Sigmoid colon (tissue), 7 donors: Measurements from ENCODE around the gene RAG1. TPM values are rescaled to one million over a fixed set of nuclear protein-coding genes. Genes with fewer than 3 reads are reported as not detected.

Experiments
- DNase-seq: peaks from one replicate; pipeline ENCODE4 v3.0.0-alpha.2; 2019
- H3K27ac ChIP-seq, 4 donors: fragments of 200-600 bp; sonication (generic); one replicate each; pipeline ENCODE4 v1.5.1; 2016 to 2019; ENCODE audit warnings: mild to moderate bottlenecking in 1 of 4
- H3K27me3 ChIP-seq, 3 donors: fragments of 200-600 bp; sonication (generic); one replicate each; pipeline ENCODE4 v1.5.1; 2019; ENCODE audit warnings: mild to moderate bottlenecking in 1 of 3
- H3K36me3 ChIP-seq, 4 donors: fragments of 200-600 bp; sonication (generic); one replicate each; pipeline ENCODE4 v1.5.1; 2016 to 2019
- H3K4me1 ChIP-seq, 4 donors: fragments of 200-600 bp; sonication (generic); one replicate each; pipeline ENCODE4 v1.5.1; 2017 to 2019
- H3K4me3 ChIP-seq, 4 donors: fragments of 200-600 bp; sonication (generic); one replicate each; pipeline ENCODE4 v1.5.1; 2017 to 2019; ENCODE audit warnings: mild to moderate bottlenecking in 2 of 4, moderate library complexity in 1 of 4
- H3K9me3 ChIP-seq, 4 donors: fragments of 200-600 bp in 3 of 4; sonication (generic) in 3 of 4; one replicate each; pipeline versions ENCODE4 v1.5.1 to v1.6.1; 2013 to 2019
- EP300 ChIP-seq, 4 donors: sonication (generic); formaldehyde crosslinking; IDR thresholded peaks; one replicate each; pipeline ENCODE4 v1.6.1; 2017; ENCODE audit warnings: antibody characterized with exemption in 4 of 4
- POLR2A ChIP-seq, 2 donors: fragments of 450-650 bp; IDR thresholded peaks; one replicate each; pipeline ENCODE4 v1.6.1; 2016; ENCODE audit warnings: antibody characterized with exemption in 2 of 2, mild to moderate bottlenecking in 2 of 2, moderate library complexity in 2 of 2
- POLR2AphosphoS5 ChIP-seq, 4 donors: sonication (generic); formaldehyde crosslinking; IDR thresholded peaks; one replicate each; pipeline ENCODE4 v1.6.1; 2017; ENCODE audit warnings: antibody characterized with exemption in 4 of 4
- WGBS, 2 donors: extraction: QIAGEN DNeasy Blood & Tissue Kit; methylation state at CpG; one replicate each; pipeline ENCODE4 v1.1.7; 2013; 5-methylcytosine and 5-hydroxymethylcytosine counted together
- intact Hi-C: fragments of 100-400 bp; cut with DNase I; formaldehyde crosslinking; loops from one replicate; pipeline ENCODE4 v1.15.1; 2023
- polyA plus RNA-seq, 3 donors: library from polyadenylated mRNA; stranded (reverse); fragments of 200-250 nt; gene quantifications; one replicate each; pipeline ENCODE4 v1.2.3, GENCODE V29; 2013
- total RNA-seq, 4 donors: library from RNA; depleted of rRNA; stranded (reverse); fragments of >200 nt; gene quantifications; one replicate each; pipeline ENCODE4 v1.1.0, GENCODE V29; 2016
- TF ChIP-seq, protein P1 (sequence below), 4 experiments: fragments of 450-650 bp in 3 of 4; fragments of 200-600 bp in 1 of 4; IDR thresholded peaks; one replicate each; pipeline ENCODE4 v1.5.1; 2016 to 2019; ENCODE audit warnings: antibody characterized with exemption in 4 of 4, mild to moderate bottlenecking in 3 of 4, moderate library complexity in 2 of 4
- donor health status: healthy with polysubstance abuse.
- donor health status: Bipolar disorder and iron deficiency.
- donor health status: healthy.

The RAG1 gene
- total RNA-seq (under 1 TPM; 0.41 to 0.83 (median 0.69) TPM), polyA plus RNA-seq (1 to 10 TPM in 1 of 3 donors, under 1 TPM in 2; 0.22 to 1.6 (median 0.60) TPM)

DNA sequence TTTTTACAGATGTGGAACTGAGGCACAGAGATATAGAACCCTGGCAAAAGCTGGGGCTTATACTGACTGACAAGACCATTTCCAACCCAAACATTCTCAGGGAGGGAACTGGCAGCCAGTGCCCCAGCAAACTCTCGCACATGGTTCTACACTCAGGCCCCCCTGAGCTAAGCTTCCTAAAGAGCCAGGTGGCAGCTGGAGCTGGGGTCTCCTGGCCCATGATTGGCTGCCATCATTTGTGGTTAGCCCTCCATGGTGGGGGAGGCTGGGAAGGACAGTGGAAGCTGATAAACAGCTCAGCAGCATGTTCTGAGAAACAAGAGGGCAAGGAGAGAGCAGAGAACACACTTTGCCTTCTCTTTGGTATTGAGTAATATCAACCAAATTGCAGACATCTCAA is at the start of gene RAG1:
Gene RAG1, plus strand, starts transcription at position 314 of the 400 bp plus-strand sequence. CDS start 5,298 bp downstream, outside the sequence.
- Histone ChIP-seq H3K9me3 (no peaks in the 10 kb centered on the region), H3K4me1 (peaks cover 0 to 8% (median 7%) of the 10 kb centered on the region in 4 donors)

DNA sequence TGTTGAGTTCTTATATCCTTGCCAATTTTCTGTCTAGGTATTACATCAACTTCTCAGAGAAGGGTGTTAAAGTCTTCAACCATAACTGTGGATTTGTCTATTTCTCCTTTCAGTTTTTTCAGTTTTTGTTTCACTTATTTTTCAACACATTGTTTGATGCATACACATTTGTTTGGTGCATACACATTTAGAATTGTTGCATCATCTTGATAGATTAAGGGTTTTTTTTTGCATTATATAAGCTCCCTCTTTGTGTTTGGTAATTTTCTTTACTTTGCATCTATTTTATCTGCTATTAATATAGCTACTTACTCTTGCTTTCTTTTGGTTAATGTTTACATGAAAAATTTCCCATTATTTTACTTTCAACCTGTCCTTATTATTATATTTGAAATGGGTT is 37.0 kb upstream of the RAG1 start:
- H3K27me3 ChIP-seq: no peaks in the 10 kb centered on the region
- DNase-seq: no peak
- TF ChIP-seq, protein P1, sequence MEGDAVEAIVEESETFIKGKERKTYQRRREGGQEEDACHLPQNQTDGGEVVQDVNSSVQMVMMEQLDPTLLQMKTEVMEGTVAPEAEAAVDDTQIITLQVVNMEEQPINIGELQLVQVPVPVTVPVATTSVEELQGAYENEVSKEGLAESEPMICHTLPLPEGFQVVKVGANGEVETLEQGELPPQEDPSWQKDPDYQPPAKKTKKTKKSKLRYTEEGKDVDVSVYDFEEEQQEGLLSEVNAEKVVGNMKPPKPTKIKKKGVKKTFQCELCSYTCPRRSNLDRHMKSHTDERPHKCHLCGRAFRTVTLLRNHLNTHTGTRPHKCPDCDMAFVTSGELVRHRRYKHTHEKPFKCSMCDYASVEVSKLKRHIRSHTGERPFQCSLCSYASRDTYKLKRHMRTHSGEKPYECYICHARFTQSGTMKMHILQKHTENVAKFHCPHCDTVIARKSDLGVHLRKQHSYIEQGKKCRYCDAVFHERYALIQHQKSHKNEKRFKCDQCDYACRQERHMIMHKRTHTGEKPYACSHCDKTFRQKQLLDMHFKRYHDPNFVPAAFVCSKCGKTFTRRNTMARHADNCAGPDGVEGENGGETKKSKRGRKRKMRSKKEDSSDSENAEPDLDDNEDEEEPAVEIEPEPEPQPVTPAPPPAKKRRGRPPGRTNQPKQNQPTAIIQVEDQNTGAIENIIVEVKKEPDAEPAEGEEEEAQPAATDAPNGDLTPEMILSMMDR (IDR thresholded peaks at IDR 0.05): no peak
- TF ChIP-seq POLR2A (IDR thresholded peaks at IDR 0.05) (no peak), POLR2AphosphoS5 (IDR thresholded peaks at IDR 0.05) (no peak), EP300 (IDR thresholded peaks at IDR 0.05) (no peak)
- intact Hi-C loops: no loop called here
- H3K4me1 ChIP-seq: no peaks in the 10 kb centered on the region
- no peaks in the 10 kb centered on the region for H3K9me3 ChIP-seq
- H3K36me3 ChIP-seq: no peaks in the 10 kb centered on the region
- no peak overlapping the region for H3K27ac ChIP-seq
- H3K4me3 ChIP-seq: no peak overlapping the region

More for the DNA sequence above, at the start of gene RAG1:
- no peak within 1 kb of the TSS for H3K4me3 ChIP-seq
- TF ChIP-seq, protein P1 (IDR thresholded peaks at IDR 0.05): no peak
- TF ChIP-seq POLR2A (IDR thresholded peaks at IDR 0.05): no peak
- TF ChIP-seq POLR2AphosphoS5 (IDR thresholded peaks at IDR 0.05): no peak
- intact Hi-C loops: no loop called here
- H3K36me3 ChIP-seq: no peaks in the 10 kb centered on the region
- no peak within 1 kb of the TSS for H3K27ac ChIP-seq
- H3K27me3 ChIP-seq: no peaks in the 10 kb centered on the region
- WGBS, 2 donors: 82 to 98% methylated on average over 1 of the region's 1 CpG
- DNase-seq: no peak

DNA sequence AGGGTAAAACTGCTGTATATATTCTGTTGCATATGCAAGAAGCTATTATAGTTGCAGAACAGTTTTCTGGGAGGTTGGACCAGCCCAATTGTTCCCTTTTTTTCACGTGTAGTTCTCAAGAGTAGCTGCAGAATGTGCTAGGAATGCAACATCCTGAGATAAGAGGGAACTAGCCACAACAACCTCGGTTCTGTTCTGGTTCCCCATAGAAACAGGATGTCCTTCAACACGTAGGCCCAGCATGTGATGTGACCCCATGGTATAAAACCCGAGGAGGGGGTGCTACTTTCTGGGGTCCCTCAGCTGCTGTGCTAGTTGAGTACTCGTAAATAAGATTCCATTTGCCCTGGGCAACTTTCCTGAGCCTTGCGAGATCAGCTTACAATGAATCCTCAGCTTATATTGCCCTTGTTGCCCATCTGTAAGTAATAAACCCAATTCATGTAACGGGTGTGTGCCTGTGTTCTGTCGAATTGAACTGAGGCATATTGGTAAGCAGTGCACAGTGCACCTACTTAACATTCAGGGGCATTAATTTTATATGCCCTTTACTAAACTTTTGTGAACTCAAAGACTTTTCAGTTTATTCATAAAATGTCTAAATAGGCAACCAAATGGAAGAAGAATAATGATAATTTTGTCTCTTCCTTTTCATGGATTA is 34.7 kb upstream of the RAG1 start:
- H3K36me3 ChIP-seq: no peaks in the 10 kb centered on the region
- DNase-seq: no peak
- no peaks in the 10 kb centered on the region for H3K4me1 ChIP-seq
- TF ChIP-seq, protein P1 (IDR thresholded peaks at IDR 0.05): no peak
- H3K27ac ChIP-seq: no peak overlapping the region
- no peaks in the 10 kb centered on the region for H3K27me3 ChIP-seq
- H3K9me3 ChIP-seq: no peaks in the 10 kb centered on the region
- 40 to 41% methylated on average over 8 of the region's 8 CpGs for WGBS, 2 donors
- intact Hi-C loops: no loop called here
- no peak overlapping the region for H3K4me3 ChIP-seq

DNA sequence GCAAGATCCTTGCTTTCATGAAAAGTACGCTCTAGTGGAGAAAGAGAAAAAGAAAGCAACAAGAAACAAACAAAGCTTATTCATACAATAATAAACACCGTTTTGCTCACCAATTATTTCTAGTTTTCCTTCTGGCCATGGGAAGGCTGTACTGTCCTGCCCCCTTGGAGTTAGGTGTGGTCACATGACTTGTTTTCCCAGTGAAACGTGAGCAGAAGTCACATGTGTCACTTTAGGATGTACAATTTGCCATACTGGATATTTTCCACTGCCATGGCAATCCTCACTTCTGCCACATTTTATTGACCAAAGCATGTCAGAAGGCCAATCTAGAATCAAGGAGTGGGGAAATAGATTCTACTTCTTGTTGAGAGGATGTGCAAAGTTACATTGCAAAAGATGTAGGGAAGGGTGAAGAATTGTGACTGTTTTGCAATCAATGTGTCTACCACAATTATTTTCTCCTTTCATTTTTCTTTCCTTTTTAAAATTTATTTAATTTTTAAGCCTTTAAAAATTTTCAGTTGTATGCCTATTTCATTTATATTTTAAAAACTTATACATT is 33.4 kb upstream of the RAG1 start:
- intact Hi-C loops: no loop called here
- Histone ChIP-seq H3K27ac (no peak overlapping the region), H3K4me1 (no peaks in the 10 kb centered on the region), H3K36me3 (no peaks in the 10 kb centered on the region), H3K9me3 (no peaks in the 10 kb centered on the region), H3K4me3 (no peak overlapping the region), H3K27me3 (no peaks in the 10 kb centered on the region)
- no peak for DNase-seq
- TF ChIP-seq POLR2A (IDR thresholded peaks at IDR 0.05): no peak
- TF ChIP-seq, protein P1 (IDR thresholded peaks at IDR 0.05): no peak
- no peak for TF ChIP-seq EP300 (IDR thresholded peaks at IDR 0.05)
- no peak for TF ChIP-seq POLR2AphosphoS5 (IDR thresholded peaks at IDR 0.05)
- 65 to 83% methylated on average over 3 of the region's 3 CpGs for WGBS, 2 donors

DNA sequence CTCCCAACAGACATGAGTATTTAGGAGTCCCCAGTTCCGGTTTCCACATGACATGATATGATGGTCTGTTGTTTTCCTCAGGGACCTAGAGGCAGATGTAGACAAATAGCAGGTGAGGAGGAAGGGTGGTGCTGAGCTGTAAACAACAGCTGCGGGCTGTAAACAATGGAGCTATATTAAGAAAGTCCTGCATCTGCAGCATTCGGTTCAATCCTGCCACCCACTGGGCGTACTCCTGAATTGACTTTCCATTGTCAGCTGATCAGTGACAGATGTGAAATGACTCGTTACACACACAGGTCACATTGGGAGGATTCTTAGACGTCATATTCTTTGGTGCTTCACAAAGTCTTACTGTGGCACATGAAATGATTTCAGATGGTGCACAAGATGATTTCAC is 26.8 kb upstream of the RAG1 start:
- 6 to 20% methylated on average over 6 of the region's 6 CpGs for WGBS, 2 donors
- Histone ChIP-seq H3K27ac (no peak overlapping the region), H3K27me3 (no peaks in the 10 kb centered on the region), H3K4me3 (no peak overlapping the region), H3K9me3 (no peaks in the 10 kb centered on the region), H3K36me3 (no peaks in the 10 kb centered on the region), H3K4me1 (no peaks in the 10 kb centered on the region)
- no peak for DNase-seq
- intact Hi-C loops: no loop called here
- no peak for TF ChIP-seq POLR2A (IDR thresholded peaks at IDR 0.05)
- TF ChIP-seq EP300 (IDR thresholded peaks at IDR 0.05): no peak
- TF ChIP-seq, protein P1 (IDR thresholded peaks at IDR 0.05): no peak
